Mammary epithelial cell (primary cell): ENCODE measurements around the gene ISLR2.

Experiments
- EZH2 ChIP-seq: IDR thresholded peaks from 2 replicates; pipeline ENCODE4 v1.6.1; 2012; ENCODE audit warnings: low read length, inconsistent platforms, borderline replicate concordance
- TF ChIP-seq, protein P1 (sequence below), 2 donors: IDR thresholded peaks in 1 of 2; conservative IDR thresholded peaks in 1 of 2; 2 replicates each; pipeline ENCODE4 v1.5.1; 2011 to 2012; ENCODE audit warnings: inconsistent platforms in 2 of 2, low read length in 2 of 2, mild to moderate bottlenecking in 2 of 2, control low read depth in 1 of 2, low read depth in 1 of 2; ENCODE audit not compliant: insufficient read depth in 1 of 2; ENCODE audit errors: extremely low read depth in 1 of 2

DNA sequence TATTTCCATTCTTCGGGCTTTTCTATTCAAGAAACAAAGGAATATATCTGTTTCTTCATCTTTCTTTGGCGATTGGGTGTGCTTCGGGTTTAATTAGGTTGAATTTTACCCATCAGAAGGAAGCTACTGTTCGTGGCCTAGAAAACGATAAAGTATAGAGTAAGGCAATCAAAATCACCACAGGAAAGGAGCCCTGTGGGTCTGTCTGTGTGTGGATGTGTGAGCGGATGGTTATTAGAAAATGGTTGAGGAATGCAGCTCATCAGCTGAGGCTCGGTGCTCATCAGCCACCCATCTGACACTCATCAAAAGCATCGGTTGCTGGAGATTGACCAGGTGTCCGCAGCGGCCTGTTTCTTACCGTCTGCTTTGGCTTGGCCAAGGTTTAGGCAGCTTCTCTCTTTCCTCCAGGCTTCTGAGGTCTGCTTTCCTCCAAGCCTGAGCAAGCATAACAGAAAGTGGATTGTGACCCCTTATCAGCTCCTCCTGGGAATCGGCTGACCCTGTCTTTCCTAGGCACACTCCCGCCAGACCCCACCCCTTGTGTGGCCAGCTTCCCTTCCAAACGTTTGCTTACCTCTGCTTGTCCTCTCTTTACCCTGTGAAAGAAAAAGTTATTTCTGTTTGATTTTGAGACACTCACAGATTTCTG lies 25.5 kb downstream of the ISLR2 start:
- TF ChIP-seq, protein P1, sequence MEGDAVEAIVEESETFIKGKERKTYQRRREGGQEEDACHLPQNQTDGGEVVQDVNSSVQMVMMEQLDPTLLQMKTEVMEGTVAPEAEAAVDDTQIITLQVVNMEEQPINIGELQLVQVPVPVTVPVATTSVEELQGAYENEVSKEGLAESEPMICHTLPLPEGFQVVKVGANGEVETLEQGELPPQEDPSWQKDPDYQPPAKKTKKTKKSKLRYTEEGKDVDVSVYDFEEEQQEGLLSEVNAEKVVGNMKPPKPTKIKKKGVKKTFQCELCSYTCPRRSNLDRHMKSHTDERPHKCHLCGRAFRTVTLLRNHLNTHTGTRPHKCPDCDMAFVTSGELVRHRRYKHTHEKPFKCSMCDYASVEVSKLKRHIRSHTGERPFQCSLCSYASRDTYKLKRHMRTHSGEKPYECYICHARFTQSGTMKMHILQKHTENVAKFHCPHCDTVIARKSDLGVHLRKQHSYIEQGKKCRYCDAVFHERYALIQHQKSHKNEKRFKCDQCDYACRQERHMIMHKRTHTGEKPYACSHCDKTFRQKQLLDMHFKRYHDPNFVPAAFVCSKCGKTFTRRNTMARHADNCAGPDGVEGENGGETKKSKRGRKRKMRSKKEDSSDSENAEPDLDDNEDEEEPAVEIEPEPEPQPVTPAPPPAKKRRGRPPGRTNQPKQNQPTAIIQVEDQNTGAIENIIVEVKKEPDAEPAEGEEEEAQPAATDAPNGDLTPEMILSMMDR (conservative IDR thresholded peaks at IDR 0.05 in 1 of 2, IDR thresholded peaks at IDR 0.05 in 1 of 2; ENCODE audit: extremely low read depth in 1 of 2, insufficient read depth in 1 of 2, low read depth in 1 of 2, low read length in 2 of 2), result no peak
- TF ChIP-seq EZH2, result no peak
